GM18873 (cell line): Measurements from ENCODE around the gene CAMKMT.

Source experiments
- ATAC-seq: cut with Tn5 transposase; IDR thresholded peaks from one replicate; pipeline ENCODE4 v1.9.1; 2021; ENCODE audit warnings: mild to moderate bottlenecking, moderate library complexity, moderate number of reproducible peaks; ENCODE audit not compliant: unreplicated experiment, low FRiP score

CAMKMT gene

DNA sequence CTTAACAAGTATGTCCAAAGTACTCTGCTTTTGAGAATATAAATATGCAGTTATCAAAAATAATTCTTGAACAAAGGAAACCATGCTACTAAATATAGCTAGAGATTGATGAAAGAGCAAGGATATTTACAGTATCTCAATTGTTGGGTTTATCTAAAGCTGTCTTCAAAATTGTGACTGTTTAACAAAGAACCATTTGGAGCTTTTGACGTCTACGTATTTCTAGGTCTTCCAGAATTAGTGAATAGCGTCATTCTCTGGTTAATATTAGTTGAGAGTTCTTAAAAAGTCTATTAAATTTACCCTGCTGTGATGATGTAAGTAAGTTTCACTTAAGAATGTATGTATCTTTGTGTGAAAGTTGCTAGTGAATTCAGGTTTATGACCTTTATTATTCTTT lies 356.7 kb downstream of the CAMKMT start:
- no peak for ATAC-seq

DNA sequence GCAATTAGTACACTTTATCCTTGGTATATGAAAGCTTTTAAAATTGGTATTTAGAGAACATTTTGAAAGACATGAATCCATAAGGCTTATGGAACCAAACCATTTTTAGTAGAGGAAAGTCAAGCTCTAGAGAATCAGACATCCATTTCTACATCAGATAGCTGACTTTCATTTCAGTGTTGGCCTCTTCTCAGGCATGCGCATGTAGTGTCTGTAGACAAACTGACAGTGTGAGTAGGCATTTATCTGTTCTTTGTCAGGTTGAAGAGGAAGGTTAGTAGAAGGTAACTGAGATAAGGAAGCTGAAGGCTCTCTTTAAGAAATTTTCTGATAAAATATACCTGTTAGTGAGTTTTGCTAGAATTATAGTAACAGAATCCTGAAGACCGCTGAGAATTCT lies 357.8 kb downstream of the CAMKMT start:
- ATAC-seq, result no peak

DNA sequence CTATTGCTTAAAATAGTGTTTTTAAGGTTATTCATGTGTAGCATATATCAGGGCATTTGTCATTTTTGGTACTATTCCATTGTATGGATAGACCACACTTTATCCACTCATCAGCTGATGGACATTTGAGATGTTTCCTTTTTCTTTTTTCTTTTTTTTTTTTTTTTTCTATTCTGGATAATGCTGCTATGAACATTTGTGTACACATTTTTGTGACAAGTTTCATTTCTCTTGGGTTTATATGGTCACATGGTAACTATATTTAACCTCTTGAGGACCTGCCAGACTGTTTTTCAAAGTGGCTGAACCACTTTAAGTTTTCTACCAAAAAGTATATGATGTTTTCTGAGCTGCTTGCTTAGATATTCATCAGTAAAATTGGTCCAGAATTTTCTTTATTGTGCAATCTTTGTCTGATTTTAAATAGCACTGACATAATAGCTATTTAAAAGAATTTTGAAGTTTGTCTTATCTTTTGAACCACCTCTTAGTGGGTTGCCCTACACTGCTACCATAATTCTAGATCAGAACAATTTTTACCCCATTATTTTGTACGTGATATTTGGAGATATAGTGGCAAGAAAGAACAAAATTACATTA lies 360.4 kb downstream of the CAMKMT start:
- no peak for ATAC-seq

DNA sequence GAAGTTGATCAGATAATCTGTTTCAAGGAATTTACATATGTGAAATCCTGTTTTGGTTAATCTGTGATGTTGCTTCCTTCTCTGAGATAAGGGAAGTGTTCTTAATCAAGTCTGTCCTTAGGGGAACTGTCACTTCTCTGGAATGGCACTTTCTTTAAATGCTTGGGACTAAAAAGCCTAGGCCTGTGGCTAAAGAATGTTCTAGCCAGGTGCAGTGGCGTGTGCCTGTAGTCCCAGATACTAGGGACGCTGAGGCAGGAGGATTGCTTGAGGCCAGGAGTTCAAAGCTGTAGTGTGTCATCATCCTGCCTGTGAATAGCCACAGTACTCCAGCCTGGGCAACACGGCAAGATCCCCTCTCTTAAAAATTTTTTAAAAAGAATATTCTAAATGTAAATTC lies 362.2 kb downstream of the CAMKMT start:
- no peak for ATAC-seq

DNA sequence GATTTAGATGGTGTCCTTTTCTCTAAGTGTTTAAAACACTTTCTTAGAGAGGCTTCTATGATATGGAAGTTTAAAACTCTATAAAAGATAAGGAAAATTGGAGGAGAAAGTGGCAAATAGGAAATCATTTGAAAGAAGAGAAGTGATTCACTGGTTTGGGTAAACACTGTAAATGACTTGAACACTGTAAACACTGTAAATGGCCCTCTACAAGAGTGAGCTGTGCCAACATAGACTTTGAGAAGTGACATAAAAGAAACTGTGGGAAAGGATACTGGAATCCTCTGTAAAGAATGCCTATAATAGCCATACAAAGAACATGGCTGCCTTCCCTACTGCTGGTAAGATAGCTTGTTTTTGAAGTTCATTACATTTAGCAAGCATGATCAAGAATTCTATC lies 368.8 kb downstream of the CAMKMT start:
- no peak for ATAC-seq

DNA sequence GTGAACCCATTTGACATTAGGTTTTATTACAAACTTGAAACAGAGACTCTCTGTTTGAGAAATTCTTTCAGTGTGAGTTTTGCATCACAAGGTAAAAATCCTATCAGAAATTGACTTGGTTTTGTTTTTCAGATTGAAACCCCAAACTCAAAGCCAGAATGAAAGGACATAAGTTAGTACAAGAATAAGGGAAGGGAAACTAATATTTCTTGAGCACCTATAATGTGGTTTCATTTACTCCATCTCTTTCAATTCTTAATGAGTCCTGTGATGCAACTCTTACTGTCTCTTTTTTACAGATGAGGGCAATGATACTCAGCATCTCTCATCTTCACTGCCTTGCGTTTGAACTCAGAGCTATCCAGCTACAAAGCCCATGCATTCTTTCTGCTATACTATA lies 369.8 kb downstream of the CAMKMT start:
- peak; percentile 89 for ATAC-seq

DNA sequence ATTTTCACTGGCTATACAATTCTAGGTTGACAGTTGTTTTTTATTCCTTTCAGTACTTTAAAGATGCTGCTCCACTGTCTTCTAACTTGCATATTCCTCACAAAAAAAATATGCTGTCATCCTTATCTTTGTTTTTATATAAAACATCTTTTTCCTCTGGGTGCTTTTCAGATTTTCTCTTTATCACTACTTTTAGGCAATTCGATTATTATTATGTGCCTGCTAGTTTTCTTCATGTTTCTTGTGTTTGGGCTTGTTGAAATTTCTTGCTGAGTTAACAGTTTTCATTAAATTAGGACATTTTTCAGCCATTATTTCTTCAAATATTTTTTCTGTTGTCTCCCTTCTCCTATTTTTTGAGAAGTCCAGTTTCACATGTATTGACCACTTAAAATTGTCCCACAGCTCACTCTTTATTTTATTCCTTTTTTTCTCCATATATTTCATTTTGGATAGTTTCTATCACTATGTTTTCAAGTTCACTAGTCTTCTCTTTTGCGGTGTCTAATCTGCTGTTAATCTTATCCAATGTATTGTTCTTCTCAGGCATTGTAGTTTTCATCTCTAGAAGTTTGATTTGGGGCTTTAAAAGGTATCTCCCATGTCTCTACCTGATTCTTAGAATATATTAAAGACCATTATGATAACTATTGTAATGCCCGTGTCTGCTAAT lies 374.7 kb downstream of the CAMKMT start:
- no peak for ATAC-seq

DNA sequence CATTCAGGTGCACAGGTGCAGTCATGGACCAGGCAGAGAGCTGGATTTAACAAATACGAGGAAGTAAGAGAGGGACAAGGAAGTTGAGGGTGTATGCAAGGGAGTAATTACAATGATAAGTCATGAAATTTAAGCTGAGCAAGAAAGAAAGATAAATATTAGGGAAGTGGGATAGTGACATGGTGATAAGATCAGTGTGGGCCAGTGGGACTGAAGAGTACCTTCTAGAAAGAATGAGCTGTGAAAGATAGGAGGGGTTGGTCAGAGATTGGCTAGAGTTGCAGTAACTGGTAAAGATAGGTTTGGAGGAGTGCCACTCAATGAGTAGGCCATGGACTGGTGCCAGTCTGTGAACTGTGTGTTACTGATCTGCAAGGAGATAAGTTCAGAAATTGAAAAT lies 378.9 kb downstream of the CAMKMT start:
- ATAC-seq, result no peak

DNA sequence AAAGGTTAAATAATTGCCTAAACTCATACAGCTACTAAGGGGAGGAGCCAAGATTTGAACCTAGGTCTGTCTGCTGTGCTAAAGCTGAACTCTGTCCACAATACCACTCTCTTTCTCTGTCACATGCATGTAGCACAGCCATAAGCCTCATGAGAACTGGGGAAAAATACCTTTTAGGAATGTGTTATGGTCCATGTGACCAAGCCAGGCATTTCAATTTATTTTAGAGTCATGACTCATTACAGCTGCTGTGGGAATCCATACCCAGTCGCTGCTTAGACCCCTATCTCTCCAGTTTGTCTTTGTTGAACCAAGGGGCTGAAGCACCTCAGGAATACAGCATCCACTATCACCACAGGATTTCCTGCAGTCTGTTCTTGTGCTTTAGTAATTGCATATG lies 379.8 kb downstream of the CAMKMT start:
- no peak for ATAC-seq

DNA sequence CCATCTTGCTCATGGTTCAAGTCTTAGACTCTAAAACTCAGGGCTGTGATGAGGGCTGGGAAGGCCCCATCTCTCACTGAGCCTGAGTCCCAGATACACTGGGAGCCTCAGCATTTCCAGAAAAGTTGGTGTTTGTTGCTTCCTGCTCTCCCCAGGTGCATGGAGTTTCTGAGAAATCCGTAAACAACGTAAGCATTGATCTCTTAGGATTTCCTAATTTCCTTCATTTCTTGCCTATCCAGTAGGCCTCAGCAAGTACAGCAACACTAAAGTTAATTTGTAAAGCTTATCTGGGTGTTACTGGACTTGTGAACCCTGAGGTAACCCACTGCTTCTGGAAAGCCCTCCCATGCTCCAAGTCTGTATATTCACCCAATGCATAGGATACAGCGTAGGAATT lies 380.3 kb downstream of the CAMKMT start:
- ATAC-seq, result no peak

DNA sequence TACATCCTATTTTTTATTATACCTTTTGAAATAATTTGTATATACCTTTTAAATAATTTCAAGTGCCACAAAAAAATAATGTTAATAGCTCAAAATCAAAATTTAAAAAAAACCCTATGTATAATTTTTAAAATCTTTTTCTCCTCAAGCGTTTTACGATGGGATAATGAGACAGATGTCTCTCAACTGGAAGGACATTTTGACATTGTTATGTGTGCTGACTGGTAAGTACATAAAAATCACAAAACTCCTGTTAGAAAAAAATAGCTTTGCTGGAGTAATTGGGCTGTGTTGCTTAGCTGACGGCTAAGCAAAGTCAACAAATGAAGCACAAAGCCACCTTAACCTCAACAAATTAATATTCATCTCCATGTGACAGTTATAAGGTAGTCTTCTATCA lies 381.7 kb downstream of the CAMKMT start:
- no peak for ATAC-seq

DNA sequence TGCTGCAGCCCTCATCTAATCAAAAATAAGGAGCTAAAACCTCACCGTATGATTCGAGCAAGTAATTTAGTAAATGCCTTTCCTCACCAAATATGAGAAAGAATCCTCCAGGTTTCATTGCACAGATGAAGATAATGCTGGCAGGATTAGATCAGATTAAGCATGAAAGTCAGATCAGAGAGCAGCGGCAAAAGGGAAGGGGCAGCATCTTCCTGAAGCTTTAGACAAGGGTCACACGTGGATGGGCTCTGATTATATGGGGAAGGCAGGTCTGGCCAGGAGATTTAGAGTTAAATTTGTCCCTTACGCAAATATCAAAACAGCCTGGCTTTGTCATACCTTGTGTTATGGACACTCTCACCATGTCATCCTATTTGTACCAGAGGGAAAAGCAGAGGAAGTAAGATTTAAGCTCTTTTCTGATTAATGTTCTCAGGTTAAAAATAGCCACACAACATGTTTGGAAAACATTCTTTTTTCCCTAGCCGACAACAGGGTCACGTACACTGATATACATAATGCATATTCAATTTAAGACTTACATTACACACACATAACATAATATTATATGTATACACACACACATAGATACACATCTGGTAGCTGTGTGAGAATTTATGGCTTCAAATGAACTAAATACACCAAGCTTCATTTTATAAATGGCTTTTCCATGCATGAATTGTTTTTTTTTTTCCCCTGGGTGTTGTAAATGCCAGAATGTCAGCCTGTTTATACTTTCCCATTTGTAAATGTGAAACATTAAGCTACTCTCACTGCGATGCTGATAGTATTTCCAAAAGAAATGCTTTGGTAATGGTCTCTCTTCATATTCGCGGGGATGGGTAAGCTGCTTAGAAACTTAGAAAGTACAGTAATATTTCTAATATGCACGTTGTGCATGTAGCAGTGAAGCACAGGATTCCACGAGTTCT lies 383.5 kb downstream of the CAMKMT start:
- no peak for ATAC-seq

DNA sequence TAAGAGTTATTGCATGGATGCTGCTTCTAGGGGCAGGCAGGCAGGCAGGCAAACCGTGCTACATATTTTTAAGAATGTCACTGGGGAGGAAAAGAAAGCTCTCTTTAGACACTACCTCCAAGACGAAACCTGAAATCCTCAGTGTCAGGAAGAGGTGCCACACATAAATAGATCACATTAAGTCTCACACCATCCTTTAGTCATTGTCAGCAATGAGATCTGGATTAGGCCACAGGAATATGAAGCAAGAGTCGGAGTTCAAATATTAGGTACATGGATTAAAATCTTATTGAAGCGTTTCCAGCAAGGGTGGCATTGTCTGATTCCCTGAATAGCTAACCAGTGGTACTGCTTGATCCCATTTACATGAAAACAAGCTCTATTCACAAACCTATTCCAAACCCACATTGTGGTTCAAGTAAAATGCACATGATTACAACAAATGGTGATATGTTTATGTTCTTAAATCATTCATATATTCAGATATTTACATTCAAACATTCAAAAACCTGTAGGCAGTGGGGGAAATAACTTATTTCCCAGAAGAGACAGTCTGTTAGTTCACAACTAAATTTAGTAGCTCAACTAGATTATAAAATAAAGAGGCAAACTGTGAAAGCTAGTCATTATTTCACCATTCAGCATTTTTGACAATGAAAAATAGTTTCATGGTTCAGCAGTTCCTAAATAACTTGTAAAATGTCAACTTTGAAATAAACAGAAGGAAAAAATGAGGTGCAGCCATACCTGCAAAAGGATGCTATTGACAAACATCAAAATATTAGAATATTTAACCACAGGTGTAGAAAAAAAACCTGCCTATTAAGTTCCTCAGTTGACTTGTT lies 384.4 kb downstream of the CAMKMT start:
- ATAC-seq, result no peak

DNA sequence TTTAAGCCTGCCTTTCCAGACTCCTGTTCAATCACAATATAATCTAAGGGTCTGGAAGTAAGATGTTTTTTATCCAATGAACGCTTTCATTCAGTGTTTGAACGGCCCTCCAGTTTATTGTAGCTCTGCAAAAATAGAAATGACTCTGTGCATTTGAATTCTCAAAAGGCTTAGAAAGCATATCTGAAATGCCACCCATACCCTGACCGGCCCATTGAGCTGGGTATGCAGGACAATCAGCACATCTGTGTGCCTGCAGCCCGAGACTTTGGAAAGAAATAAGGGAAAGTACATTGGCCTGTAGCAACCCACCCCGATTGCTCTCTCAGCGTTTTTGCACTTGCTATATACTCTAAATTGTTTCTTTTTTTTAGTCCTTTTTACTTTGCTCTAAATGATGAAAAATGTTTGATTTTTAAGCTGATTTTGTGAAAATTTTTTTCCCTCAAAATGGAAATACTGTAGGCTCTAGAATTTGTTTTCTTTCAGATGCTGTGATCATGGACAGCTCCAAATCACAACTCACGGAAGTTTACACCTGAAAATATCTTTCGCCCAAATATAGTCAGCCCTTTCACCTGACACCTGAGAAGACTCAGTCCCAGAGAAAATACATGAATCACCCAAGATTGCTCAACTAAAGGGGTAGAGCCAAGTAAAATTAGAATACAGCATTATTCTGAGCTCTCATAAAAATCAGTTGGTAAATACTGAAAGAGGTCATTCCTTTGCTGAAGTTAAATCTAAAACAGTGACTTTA lies 385.3 kb downstream of the CAMKMT start:
- ATAC-seq, result no peak

DNA sequence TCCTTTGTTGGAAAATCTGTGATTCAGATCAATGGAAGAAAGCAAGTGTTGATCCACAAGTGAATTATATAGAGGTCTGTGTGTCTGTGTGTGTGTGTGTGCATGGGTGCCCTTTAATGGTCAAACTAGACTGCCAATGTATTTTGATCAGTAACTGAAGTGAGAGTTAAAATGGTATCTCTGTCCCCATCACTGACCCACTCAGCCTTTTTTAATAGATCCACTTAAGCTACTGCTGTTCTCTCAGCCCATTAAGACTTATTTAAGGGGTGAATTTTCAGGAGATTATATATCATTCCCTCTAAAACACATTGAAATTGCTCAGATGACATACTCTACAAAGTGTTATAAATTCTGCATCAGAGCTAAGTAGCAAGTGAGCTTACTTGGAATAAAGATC lies 386.0 kb downstream of the CAMKMT start:
- ATAC-seq, result no peak

DNA sequence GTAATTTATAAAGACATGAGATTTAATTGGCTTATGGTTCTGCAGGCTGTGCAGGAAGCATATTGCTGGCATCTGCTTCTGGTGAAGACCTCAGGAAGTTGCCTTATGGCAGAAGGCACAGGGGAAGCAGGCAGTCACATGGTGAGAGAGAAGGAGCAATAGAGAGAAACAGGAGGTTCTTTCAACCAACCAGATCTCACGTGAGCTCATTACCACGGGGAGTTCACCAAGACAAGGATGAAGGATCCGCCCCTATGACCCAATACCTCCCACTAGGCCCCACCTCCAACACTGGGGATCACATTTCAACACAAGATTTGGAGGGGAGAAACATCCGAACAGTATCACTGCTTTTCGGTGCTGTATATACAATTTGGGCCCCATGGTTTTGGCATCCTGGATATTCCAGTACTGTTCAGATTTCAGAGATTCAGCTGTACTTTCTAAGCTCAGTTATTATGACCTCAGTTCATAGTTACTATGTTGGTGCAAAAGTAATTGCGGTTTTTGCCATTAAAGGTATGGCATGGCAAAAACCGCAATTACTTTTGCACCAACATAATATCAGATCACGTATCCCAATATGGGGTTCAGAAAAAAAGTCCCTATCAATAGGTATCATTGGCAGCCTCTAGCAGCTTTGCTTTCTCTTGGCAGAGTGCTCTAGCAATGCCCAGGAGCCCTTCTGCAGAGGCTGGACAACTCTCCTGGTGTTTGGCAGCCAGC lies 390.2 kb downstream of the CAMKMT start:
- ATAC-seq, result no peak

DNA sequence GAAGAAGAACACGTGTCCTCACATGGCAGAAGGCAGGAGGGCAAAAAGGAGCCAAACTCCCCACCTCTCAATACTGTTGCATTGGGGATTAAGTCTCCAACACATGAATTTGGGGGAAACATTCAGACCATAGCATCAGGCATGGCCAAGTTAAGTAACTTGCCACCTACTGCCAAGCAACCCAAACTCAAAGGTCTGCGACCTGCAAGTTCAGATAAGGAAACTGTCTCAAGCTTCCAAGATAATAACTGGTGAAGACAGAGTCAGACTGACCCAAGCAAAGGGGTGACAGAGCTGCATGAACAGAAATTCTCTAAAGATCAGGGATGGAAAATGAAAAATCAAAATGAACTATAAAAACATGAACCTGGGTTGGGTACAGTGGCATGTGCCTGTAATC lies 391.0 kb downstream of the CAMKMT start:
- ATAC-seq, result no peak

DNA sequence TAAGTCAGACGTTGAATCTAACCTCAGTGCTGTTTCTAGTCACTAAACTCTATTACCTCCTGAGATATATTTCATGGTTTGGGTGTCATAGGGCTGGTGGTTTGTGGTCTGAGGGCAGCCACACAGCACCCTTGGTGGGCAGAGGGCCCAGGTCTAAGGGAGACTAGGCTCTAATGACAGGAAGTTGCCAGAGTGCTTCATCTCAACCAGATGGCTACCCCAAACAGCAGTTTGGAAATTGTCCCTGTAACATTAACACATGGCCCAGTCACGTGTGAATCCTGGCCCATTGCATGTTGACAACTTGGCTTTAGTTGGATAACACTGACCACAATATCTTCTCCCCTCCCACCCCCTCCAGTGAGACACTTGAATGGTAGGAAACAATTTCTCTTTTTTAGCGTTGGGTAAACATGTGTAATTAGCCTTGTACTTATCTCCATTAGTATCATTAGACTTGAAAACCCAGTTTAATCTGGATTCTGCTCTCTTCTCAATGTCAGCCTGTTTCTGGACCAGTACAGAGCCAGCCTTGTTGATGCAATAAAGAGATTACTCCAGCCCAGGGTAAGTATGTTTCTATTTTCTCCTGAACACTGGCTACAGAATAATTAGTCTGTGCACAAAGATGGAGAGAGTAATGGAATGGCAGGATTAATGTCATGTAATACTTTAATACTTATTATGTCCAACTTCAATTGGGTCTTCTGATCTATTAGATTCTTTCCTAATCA lies 392.0 kb downstream of the CAMKMT start:
- peak; percentile 82 for ATAC-seq

DNA sequence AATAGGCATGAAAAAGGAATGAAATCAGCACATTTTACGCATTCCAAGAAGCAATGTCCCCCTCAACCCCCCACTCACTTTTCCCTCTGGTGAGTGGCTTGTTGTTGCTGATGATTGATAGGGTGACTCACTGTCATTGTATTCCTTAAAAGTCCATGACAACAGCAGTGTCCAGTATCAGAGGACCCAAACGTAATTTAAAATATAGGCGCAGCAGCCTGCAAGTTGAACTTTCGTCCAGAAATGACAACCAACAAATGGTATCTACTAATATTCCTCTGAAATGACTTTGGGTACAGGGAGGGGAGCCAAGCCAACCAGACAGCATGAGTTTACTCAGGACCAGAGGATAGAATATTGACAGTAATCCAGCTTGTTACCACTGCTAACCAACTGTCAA lies 396.8 kb downstream of the CAMKMT start:
- ATAC-seq, result no peak
